Kidney (tissue), 14 donors: ENCODE results near the gene GPBP1L1. TPM values are rescaled to one million over a fixed set of nuclear protein-coding genes. Genes with fewer than 3 reads are reported as not detected.

ENCODE experiments used
- DNase-seq, 5 donors: peaks; one replicate each; pipeline ENCODE4 v3.0.0-alpha.2; 2013 to 2020
- FAIRE-seq: peaks from 2 replicates; lab custom pipeline; 2012; peaks lifted over from hg19 to GRCh38; lab: Jason Lieb, UNC
- H3K27ac ChIP-seq, 2 donors: one replicate each; pipeline ENCODE4 v1.7.0; 2013; ENCODE audit warnings: low read depth in 2 of 2, low read length in 2 of 2, inconsistent platforms in 1 of 2
- H3K27me3 ChIP-seq: one replicate; pipeline ENCODE4 v1.7.1; 2013; ENCODE audit warnings: low read length, inconsistent platforms; ENCODE audit not compliant: control insufficient read depth, insufficient read depth
- H3K36me3 ChIP-seq, 3 donors: one replicate each; pipeline versions ENCODE4 v1.7.0 to v1.7.1; 2013; ENCODE audit warnings: low read length in 3 of 3, control low read depth in 1 of 3, inconsistent platforms in 1 of 3; ENCODE audit not compliant: insufficient read depth in 3 of 3, control insufficient read depth in 2 of 3
- H3K4me1 ChIP-seq, 3 donors: one replicate each; pipeline versions ENCODE4 v1.7.0 to v1.7.1; 2013; ENCODE audit warnings: low read length in 3 of 3, inconsistent platforms in 1 of 3, low read depth in 1 of 3; ENCODE audit not compliant: control insufficient read depth in 2 of 3, insufficient read depth in 2 of 3
- H3K4me3 ChIP-seq, 3 donors: one replicate each; pipeline versions ENCODE4 v1.7.0 to v1.8.1; 2013; ENCODE audit warnings: low read length in 3 of 3, control low read depth in 1 of 3, inconsistent platforms in 1 of 3
- H3K9ac ChIP-seq, 3 donors: one replicate each; pipeline versions ENCODE4 v1.7.0 to v1.7.1; 2013; ENCODE audit warnings: low read length in 3 of 3, control low read depth in 1 of 3, inconsistent platforms in 1 of 3
- H3K9me3 ChIP-seq, 3 donors: one replicate each; pipeline versions ENCODE4 v1.7.0 to v1.7.1; 2013; ENCODE audit warnings: low read length in 3 of 3, control low read depth in 1 of 3, inconsistent platforms in 1 of 3; ENCODE audit not compliant: control insufficient read depth in 2 of 3, insufficient read depth in 1 of 3
- CTCF ChIP-seq: IDR thresholded peaks from 3 replicates; pipeline ENCODE4 v1.5.1; 2012; ENCODE audit warnings: mild to moderate bottlenecking, moderate library complexity, borderline replicate concordance; ENCODE audit not compliant: insufficient read depth; ENCODE audit errors: extremely low read depth
- intact Hi-C: fragments of 100-400 bp; cut with DNase I; formaldehyde crosslinking; loops from one replicate; pipeline ENCODE4 v1.11.1; 2022
- polyA plus RNA-seq: library from polyadenylated mRNA; stranded (reverse); fragments of 350-450 nt; fragmentation: Illumina TruSeq; extraction: RNeasy Lipid Tissue Mini Kit (QIAGEN cat#74804); gene quantifications from one replicate; pipeline ENCODE4 v1.2.3, GENCODE V29; 2014; ENCODE audit warnings: low read depth, low replicate concordance; ENCODE audit not compliant: insufficient read depth
- total RNA-seq: library from RNA; stranded (reverse); fragmentation: NEBNext Ultra II Directional; extraction: Animal tissue kit (Norgen Biotek cat#: 25700); gene quantifications from one replicate; pipeline ENCODE4 v1.2.1, GENCODE V29; 2021
- donor health status: control.
- donor health status: control.
- donor health status: control.
- donor health status: control.
- donor health status: control.
- donor health status: DM: yes; HTN: yes; CAD: no.
- donor health status: Normal renal cell carcinoma (clear cell type).

The GPBP1L1 gene
- total and polyA plus RNA-seq, 2 donors from 2014 or later, result 59.1 to 146 TPM

DNA sequence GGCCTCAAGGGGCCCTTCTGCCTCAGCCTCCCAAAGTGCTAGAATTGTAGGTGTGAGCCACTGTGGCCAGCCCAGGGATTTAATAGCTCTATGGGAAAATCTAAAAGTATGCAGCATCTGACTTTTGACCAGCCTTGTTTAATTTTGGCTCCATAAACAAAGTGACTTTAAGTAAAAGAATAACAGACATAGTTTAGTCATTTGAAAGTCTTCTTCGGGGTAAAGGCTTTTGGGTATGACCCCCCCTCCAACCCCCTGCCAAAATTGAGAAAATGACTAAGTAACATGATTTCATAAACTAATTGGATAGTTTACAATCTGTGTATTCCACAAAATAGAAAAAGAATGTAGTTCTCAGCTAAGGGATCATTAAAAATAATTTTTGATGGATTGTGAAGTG lies 17.0 kb downstream of the GPBP1L1 start:
- FAIRE-seq (no peak), DNase-seq (no peak)
- H3K4me3 ChIP-seq, result no peak overlapping the region
- no peak for TF ChIP-seq CTCF
- no peak overlapping the region for H3K27ac ChIP-seq
- peaks cover 0 to 24% (median 17%) of the 10 kb centered on the region in 3 donors for H3K4me1 ChIP-seq
- no peak overlapping the region for H3K9ac ChIP-seq
- no peaks in the 10 kb centered on the region for H3K36me3 ChIP-seq
- no peaks in the 10 kb centered on the region for H3K27me3 ChIP-seq
- no peaks in the 10 kb centered on the region for H3K9me3 ChIP-seq
- intact Hi-C loops, result no loop called here

DNA sequence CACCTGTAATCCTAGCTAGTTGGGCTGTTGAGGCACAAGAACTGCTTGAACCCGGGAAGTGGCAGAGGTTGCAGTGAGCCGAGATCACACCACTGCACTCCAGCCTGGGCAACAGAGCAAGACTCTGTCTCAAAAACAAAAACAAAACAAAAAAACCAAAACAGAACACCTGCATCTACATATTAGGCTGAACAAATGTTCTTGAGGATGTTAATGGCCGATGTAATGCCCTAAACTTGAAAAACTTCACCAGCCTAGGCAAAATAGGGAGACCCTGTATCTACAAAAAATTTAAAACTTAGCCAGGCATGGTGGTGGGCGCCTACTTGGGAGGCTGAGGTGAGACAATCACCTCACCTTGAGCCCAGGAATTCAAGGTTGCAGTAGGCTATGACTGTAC lies 17.8 kb downstream of the GPBP1L1 start:
- H3K27ac ChIP-seq, result no peak overlapping the region
- no peaks in the 10 kb centered on the region for H3K9me3 ChIP-seq
- TF ChIP-seq CTCF, result no peak
- H3K9ac ChIP-seq, result no peak overlapping the region
- H3K27me3 ChIP-seq, result no peaks in the 10 kb centered on the region
- no peak for FAIRE-seq
- peaks cover 0 to 24% (median 15%) of the 10 kb centered on the region in 3 donors for H3K4me1 ChIP-seq
- intact Hi-C loops, result no loop called here
- H3K36me3 ChIP-seq, result no peaks in the 10 kb centered on the region
- H3K4me3 ChIP-seq, result no peak overlapping the region
- no peak for DNase-seq

DNA sequence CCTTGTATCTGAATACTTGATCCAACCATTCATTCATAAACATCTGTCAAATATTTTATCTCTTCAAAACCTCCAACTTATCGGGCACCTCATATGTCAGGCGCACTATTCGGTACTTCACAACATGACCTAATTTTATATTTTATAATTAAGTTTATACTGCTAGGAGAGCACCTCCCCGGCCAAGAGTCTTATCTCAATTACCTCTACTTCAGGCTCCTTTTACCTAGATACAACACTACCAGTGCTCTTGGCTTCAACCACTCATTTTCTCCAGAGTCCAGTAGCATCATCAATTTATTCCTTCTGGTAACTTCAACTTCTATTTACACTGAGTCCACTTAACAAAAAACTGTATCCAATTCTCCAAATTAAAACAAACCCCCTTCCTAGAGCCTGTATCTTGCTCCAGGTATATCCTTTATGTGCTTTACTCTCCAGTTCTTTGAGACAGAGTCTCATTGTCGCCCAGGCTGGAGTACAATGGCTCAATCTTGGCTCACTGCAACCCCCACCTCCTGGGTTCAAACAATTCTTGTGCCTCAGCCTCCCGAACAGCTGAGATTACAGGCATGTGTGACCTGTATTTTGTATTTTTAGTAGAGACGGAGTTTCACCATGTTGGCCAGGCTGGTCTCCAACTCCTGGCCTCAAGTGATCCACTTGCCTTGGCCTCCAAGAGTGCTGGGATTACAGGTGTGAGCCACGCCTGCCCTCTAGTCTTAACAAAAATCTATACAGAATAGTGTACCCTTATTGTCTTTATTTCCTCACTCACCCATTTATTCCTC lies 18.8 kb downstream of the GPBP1L1 start:
- no peak for FAIRE-seq
- no peak overlapping the region for H3K27ac ChIP-seq
- no peak overlapping the region for H3K4me3 ChIP-seq
- TF ChIP-seq CTCF, result no peak
- intact Hi-C loops, result no loop called here
- no peak overlapping the region for H3K9ac ChIP-seq
- no peak for DNase-seq
- H3K27me3 ChIP-seq, result no peaks in the 10 kb centered on the region
- no peaks in the 10 kb centered on the region for H3K36me3 ChIP-seq
- no peaks in the 10 kb centered on the region for H3K9me3 ChIP-seq
- H3K4me1 ChIP-seq, result peaks cover 0 to 24% (median 15%) of the 10 kb centered on the region in 3 donors
